GM12892 (cell line): ENCODE data around the gene CREB3L1.

Source experiments
- POLR2A ChIP-seq: IDR thresholded peaks from 2 replicates; pipeline ENCODE4 v1.6.1; 2011; ENCODE audit warnings: low read depth, low read length, control low read depth
- POLR2AphosphoS5 ChIP-seq: IDR thresholded peaks from 2 replicates; pipeline ENCODE4 v1.6.1; 2011; ENCODE audit warnings: low read depth, low read length, control low read depth
- TAF1 ChIP-seq: IDR thresholded peaks from 2 replicates; pipeline ENCODE4 v1.6.1; 2011; ENCODE audit warnings: low read depth, mild to moderate bottlenecking, control low read depth, low read length, borderline replicate concordance

DNA sequence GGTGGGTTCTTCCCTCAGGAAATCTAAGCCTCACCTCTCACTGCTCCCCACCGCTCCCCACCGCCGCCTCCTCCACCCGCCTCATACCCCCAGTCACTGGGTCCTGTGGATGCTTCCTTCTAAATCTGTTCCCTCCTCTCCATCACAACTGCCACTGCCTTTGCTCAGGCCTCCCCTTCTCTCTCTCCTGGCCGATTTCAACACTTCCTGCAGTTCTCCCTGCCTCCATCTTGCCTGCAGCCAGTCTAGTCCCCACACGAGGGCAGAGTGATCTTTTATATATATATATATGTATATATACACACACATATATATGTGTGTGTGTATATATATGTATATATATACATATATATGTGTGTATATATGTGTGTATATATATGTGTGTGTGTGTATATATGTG, 27.8 kb downstream of the CREB3L1 start:
- TF ChIP-seq POLR2A, result no peak
- no peak for TF ChIP-seq POLR2AphosphoS5
- no peak for TF ChIP-seq TAF1
